K562 treated with DMSO at 1 percent for 24 hours (cell line): ENCODE data around the gene CFAP74. TPM values are rescaled to one million over a fixed set of nuclear protein-coding genes. Genes with fewer than 3 reads are reported as not detected.

Experiments used
- total RNA-seq: library from RNA; unstranded; fragments of 300-600 nt; gene quantifications from 2 replicates; pipeline ENCODE4 v1.2.3, GENCODE V29; 2022; ENCODE audit warnings: low read depth; ENCODE audit not compliant: insufficient read depth

The CFAP74 gene, protein sequence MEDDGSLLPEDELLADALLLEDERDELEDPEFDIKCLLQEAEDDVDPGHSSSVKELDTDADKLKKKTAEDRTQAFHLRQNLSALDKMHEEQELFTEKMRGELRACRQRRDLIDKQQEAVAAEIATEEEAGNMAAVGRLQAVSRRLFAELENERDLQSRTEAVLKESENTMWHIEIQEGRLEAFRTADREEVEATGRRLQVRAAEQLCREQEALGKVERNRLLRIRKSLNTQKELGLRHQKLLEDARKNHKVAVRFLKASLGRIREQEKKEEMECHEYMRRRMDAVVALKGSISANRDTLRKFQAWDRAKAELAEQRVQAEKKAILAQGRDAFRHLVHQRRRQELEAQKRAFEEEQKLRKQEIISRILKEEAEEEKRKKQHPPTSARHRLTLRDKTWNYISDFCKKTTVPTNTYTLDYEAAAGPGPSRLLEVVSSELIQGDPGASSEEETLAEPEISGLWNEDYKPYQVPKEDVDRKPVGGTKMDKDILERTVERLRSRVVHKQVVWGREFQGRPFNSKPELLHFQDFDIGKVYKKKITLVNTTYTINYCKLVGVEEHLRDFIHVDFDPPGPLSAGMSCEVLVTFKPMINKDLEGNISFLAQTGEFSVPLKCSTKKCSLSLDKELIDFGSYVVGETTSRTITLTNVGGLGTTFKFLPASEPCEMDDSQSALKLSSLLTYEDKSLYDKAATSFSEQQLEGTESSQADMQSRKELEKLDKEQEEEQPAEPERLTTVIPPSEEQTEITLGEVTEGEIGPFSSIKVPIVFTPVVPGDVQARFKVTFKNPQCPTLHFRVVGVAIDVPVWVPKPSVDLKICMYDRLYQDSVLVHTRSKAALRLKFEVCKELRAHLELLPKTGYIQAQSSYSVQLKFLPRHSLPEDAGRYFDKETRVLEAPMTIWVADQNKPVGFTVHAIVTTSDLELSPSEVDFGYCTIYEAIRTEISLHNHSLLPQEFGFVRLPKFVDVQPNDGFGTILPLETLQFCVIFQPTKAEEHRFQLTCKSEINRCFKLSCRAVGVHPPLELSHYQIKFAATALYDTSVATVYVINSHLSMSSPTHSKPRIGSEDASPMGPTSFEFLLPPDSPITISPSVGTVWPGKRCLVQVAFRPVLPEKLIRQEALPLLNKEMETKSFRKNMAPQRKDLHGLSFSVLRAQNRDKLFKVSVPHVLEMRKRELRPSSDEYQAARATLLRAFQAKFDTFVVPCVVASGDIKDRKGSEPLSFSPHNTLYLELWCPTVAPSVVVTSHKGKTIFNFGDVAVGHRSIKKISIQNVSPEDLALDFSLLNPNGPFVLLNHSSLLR (N-terminal part only)
- 0.32 TPM in 1 of 2 replicates, not detected in the other for total RNA-seq

DNA sequence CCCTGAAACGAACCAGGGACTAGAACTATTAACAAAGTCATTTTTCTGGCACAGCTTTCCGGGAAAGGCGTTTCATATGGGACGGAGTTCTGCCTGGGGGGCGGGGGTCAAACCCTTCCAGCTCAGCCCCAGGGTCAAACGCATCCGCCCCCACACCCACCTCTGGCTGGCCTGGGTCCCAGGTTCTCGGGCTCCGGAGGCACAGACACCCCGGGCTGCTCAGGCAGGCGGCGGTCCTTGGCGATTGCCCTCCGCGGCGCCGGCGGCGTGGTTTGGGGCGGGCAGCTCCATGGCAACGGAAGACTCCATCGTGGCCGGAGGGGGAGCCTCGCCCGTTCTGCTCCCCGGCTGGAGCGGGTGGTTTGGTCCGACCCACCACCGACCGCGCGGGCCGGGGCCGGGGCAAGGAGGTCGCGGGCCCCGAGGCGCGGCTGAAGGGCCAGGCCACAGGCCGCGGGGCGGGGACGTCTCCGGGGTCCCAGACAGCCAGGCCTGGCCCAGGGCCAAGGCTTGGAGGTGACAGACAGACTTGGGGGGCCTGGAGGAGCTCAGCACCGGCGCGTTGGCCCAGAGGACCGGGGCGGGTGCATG, at the start of gene CFAP74:
CFAP74 (minus strand) TSS at position 246 of the 591 bp plus-strand sequence. CDS start 12,830 bp downstream, outside the sequence.

GRCh38 chr1:2049718-2050431, 46.3 kb upstream of the CFAP74 start, which contains the start of gene PRKCZ:
Gene PRKCZ, plus strand, starts transcription at chr1:2050411. Its CDS starts 220 bp downstream, at chr1:2050631.

GRCh38 chr1:2019172-2019543, 15.6 kb upstream of the CFAP74 start, which contains the start of gene GABRD:
Gene GABRD, plus strand, starts transcription at chr1:2019345. Its CDS starts 79 bp downstream, at chr1:2019424.

DNA sequence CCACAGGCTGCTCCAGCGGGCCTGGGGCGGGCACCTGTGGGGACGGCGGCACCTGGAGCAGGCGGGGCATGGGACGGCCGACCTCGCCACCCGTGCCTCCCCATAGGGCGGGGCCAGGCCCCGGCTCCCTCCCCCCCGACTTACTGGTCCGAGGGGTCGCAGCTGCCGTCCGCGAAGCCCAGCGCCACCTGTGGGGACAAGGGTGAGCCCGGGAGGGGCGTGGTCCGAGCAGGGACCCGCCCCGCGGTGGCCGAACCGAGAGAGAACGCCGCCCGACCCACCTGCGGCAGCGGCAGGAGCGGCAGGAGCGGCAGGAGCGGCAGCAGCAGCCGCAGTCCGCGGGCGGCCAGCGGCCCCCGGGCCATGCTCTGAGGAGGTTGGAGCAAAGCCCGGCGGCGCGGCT, 84.7 kb downstream of the CFAP74 start, which contains the start of gene TMEM52:
TMEM52 (minus strand) TSS at position 379 of the 403 bp plus-strand sequence; CDS start at position 365, 14 bp downstream.

GRCh38 chr1:1914971-1915692, 88.5 kb downstream of the CFAP74 start, which contains the start of gene CALML6:
Gene CALML6, plus strand, starts transcription at chr1:1915260. Its CDS starts 21 bp downstream, at chr1:1915281.

DNA sequence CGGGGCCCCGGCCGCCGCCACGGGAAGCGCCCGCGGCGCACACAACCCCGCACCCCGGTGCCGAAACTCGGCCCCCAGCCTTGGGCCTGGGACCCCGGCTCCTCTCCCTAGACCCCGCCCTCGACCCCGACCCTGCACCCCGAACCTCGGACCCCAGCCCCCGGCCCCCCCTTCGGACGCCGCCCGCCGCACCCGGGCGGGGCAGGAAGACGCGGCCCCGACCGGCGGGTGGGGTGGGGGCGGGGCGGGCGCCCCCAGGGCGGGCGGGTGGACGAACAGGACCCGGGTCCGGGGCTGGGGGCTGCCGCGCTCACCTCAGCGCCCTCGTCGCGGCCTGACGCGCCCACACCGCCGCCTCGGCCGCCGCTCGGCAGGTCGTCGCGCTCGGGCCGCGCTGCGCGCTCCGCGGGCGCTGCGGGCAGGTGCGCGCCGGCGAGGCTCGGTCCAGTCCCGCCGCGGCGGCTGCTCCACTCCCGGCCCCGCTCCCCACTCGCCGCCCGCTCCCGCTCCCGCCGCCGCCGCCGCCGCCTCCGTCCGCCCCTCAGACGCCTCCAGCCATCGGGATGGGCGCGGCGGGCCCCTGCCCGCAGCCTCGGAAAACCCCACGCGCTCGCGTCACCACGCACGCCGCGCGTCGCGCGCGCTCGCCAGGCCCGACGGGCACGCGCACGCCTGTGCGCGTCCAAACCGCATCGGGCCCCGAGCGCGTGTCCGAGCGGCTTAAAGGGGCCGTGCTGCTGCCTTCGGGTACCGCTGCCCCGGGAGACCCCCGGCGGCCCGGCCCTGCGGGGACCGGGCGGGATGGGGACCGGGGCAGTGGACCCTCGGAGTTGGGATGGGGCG, 112.9 kb downstream of the CFAP74 start, which contains the start of gene GNB1:
GNB1 (minus strand) TSS at position 582 of the 843 bp plus-strand sequence. CDS start 65,634 bp downstream, outside the sequence.

Other genes with a start within 250 kb of the CFAP74 start
- 92.6 and 99.6 TPM in 2 replicates for gene NADK, start 225.3 kb downstream of the CFAP74 start, total RNA-seq
- gene GNB1, start 112.7 kb downstream of the CFAP74 start, total RNA-seq = 233 and 242 TPM in 2 replicates
- not detected in 2 replicates for gene CALML6, start 88.5 kb downstream of the CFAP74 start, total RNA-seq
- 4.1 and 4.2 TPM in 2 replicates for gene TMEM52, start 84.5 kb downstream of the CFAP74 start, total RNA-seq
- not detected in 2 replicates for gene GABRD, start 15.6 kb upstream of the CFAP74 start, total RNA-seq
- gene PRKCZ, start 46.6 kb upstream of the CFAP74 start, total RNA-seq = 5.0 and 5.7 TPM in 2 replicates
- 293 and 305 TPM in 2 replicates for gene FAAP20, start 191.0 kb upstream of the CFAP74 start, total RNA-seq
- 36.1 and 36.9 TPM in 2 replicates for gene SKI, start 224.5 kb upstream of the CFAP74 start, total RNA-seq